ENCODE data around the gene METTL1.
"Not testable (repeated sequence)": the region's sequence is repeated elsewhere in the genome, so short reads cannot be mapped to it uniquely, and the experiment has no call there.

METTL1 gene

DNA sequence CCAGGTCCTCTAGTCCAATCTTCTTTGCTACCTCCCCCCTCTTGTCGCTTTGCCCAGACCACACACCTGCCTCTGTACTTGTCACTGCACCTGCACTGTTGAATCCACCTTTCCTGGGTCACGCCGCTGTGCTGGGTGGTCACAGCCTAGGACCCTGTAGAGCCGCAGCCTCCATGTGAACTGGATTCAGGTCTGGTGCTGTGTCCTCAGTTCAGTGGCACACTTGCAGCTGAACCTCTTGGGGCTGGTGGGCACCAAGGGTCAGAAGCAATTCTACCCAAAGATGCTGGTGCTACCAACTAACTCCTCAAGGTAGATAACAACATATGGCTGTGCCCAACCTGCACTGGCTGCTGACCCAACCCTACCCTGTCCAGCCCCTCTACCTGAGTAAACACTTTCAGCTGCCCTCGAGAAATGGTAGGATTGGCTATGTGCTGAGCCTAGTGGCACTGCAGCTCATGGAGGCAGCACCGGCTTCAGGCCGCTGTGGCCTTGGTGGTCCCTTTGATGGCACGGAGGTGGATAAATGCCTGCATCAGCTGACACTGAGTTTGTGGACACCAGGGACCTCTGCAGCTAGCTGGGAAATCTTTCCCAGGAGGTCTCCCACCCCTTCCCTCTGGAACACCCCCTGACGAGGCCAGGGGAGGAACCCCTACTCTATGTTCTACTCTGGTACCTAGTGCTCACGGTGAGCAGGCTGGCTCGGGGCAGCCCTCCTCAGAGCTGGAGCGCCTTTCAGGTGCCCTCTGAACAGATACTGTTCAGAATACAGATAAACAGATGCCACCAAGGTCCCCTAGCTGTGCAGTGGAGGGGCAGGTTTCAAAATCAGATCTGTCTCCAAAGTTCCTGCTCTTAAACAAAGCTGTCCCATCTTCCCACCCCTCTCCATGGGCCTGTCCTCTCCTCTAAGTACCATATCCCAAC is 47.6 kb downstream of the METTL1 start:
- no peak for DNase-seq (ENCODE audit: low read depth in 2 of 2)

DNA sequence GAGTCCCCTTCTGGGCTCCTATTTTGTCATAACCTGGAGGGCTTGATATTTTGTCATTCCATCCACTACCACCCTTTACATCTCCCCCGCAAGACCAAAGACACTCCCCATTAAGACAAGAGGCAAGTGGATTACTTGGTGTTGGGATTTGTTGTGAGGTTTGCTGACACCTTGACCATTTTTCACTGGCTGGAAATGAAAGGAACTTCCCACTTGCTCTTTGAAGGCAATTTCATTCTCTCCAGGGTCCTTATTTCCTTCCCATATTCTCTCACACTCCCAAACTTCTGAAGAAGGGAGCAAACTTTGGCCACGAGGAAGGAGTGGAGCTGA is 48.3 kb downstream of the METTL1 start:
- no peak for DNase-seq (ENCODE audit: low read depth in 2 of 2)

DNA sequence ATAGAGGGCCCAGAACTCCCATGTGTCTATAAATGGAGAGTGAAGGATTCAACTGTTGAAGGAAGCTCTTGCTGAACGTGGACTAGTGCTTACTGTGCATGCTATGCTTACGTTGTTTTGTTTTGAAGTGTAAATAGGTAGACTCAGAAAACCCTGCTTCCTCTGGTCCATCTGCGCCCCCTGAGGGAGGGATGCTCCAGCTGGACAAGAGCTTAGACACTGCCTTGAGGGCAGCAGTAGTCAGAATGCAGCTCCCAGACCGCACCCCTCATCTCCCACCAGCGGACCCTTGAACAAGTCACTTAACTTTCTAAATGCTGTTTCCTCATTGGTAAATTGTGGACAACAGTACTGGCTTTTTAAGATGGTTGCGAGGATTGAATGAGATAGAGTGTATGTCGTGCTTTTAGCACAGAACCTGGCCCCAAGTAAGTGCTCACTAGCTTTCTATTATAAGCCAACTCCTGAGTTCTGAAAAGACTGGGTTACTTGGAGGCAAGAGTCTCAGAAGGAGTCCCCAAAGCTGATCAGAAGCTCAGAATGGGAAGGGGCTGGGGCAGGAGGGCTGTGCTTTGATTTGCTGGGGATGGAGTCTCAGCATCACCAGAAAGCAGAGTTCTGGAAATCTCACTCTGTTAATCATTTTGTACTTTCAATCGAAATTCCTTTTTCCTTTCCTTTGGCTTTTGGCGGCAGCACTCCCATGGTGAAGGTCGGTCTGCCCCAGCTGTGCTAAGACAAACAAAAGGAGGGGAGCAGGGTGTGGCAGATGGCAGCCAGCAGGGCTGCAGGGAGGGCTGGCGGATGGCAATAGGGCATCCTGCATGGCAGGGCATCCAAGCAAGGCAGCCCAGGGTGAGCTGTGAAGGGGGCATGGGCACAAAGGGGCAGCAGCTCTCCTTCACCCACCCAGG is 48.9 kb downstream of the METTL1 start:
- DNase-seq (ENCODE audit: low read depth in 2 of 2): no peak

DNA sequence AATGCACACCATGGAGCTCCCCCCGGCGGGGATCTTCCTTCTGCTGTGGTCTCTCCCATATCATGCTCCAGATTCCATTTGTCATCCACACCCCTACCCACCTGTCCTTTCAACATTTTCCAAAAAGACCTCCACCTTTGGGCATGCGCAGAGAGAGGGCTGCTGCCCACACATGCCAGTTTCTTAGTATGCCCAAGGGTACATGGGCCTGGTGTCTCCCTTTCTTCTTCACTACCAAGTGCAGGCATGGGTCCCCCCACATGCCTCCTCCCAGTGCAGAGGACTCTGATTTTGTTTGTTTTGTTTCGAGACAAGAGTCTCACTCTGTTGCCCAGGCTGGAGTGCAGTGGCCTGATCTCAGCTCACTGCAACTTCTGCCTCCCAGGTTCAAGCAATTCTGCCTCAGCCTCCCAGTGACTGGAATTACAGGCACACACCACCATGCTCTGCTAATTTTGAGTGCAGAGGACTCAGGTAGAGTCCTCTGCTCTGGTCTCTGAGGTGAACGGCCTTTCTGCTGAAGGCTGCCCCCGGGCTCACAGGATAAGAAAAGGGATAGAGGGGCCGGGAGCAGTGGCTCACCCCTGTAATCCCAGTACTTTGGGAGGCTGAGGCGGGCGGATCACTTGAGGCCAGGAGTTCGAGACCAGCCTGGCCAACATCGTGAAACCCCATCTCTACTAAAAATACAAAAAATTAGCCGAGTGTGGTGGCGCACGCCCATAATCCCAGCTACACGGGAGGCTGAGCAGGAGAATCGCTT is 49.9 kb downstream of the METTL1 start:
- DNase-seq (ENCODE audit: low read depth in 2 of 2): not testable (repeated sequence)

DNA sequence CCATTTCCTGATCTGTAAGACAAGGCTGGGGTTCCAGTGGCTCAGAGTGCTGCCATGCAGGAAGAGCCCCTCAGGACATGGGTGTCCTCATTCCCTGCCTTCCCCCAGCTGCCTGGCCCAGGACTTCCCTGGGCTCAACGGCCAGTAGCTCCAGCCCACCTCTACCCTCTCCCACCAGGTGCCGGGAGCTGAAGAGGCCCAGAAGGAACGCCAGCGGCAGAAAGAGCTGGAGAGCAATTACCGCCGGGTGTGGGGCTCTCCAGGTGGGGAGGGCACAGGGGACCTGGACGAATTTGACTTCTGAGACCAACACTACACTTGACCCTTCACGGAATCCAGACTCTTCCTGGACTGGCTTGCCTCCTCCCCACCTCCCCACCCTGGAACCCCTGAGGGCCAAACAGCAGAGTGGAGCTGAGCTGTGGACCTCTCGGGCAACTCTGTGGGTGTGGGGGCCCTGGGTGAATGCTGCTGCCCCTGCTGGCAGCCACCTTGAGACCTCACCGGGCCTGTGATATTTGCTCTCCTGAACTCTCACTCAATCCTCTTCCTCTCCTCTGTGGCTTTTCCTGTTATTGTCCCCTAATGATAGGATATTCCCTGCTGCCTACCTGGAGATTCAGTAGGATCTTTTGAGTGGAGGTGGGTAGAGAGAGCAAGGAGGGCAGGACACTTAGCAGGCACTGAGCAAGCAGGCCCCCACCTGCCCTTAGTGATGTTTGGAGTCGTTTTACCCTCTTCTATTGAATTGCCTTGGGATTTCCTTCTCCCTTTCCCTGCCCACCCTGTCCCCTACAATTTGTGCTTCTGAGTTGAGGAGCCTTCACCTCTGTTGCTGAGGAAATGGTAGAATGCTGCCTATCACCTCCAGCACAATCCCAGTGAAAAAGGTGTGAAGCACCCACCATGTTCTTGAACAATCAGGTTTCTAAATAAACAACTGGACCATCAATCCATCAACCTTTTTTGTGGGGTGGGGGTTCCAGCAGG is 51.0 kb downstream of the METTL1 start:
- DNase-seq (ENCODE audit: low read depth in 2 of 2): no peak

DNA sequence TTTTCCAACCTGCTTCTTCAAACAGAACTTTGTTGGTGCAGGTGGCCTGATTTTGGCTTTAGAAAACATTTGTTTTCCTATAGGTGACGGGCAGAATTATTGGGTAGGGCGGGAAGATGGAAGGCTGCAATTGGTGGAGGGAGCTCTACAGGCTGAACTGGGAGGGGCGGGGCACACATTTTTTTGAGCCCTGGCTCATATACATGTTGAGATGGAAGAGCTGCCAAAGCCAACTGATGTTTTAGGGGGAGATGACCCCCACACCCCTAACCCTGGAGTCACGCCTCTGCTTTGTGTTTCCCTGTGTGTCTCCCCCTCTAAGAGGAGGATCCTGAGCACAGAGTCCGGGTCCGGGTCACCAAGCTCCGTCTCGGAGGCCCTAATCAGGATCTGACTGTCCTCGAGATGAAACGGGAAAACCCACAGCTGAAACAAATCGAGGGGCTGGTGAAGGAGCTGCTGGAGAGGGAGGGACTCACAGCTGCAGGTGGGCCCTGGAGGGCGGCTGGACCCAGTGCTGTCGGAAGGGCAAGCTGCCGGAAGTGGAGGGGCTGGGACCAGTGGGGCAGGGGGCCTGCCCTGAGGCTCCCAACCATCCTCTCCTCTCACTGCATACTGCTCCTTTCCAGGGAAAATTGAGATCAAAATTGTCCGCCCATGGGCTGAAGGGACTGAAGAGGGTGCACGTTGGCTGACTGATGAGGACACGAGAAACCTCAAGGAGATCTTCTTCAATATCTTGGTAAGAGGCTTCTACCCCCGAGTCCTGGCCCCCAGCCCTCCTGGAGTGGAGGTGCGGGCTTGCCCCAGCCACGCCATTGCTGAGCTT is 51.9 kb downstream of the METTL1 start:
- DNase-seq (ENCODE audit: low read depth in 2 of 2): no peak

DNA sequence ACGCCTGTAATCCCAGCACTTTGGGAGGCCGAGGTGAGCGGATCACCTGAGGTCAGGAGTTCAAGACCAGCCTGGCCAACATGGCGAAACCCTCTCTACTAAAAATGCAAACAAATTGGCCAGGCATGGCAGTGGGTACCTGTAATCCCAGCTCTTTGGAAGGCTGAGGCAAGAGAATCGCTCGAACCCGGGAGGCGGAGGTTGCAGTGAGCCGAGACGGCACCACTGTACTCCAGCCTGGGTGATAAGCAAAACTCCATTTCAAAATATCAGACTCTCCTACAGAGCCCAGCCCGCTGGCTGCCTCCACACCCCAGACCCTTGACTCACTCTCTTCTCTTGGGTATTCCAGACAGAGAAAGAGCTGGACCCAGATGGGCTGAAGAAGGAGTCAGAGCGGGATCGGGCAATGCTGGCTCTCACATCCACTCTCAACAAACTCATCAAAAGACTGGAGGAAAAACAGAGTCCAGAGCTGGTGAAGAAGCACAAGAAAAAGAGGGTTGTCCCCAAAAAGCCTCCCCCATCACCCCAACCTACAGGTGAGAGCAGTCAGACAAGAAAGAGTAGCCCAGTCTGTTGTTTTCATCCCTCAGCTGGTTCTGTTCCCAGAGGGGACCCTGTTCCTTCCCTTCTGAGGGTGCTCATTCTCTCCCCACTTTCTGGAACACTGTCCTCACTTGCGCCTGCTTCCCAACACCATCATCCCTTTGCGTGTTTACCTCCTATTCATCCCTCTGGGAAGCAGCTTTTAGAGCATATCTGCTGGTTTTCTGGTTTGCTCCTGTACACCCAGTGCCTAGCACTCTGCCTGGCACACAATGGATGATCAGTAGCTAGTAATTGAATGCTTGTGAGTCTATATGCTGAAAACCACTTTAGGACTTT is 53.0 kb downstream of the METTL1 start:
- DNase-seq (ENCODE audit: low read depth in 2 of 2): no peak
